GM06990 (cell line): ENCODE measurements around the gene GNAS-AS1.

Experiments used
- DNase-seq: peaks from one replicate; pipeline ENCODE4 v3.0.0-alpha.2; 2011; ENCODE audit not compliant: insufficient read length; ENCODE audit errors: extremely low read depth
- H3K27me3 ChIP-seq: replicated peaks from 2 replicates; pipeline ENCODE4 v1.6.0; 2011; ENCODE audit warnings: low read length; ENCODE audit not compliant: control insufficient read depth, insufficient read depth
- H3K36me3 ChIP-seq: 2 replicates; pipeline ENCODE4 v1.5.1; 2011; ENCODE audit warnings: low read length; ENCODE audit not compliant: control insufficient read depth, insufficient read depth
- H3K4me3 ChIP-seq: replicated peaks from 2 replicates; pipeline ENCODE4 v1.5.1; 2011; ENCODE audit warnings: low read depth, mild to moderate bottlenecking, control low read depth, low read length
- CTCF ChIP-seq: IDR thresholded peaks from 2 replicates; pipeline ENCODE4 v1.5.1; 2011; ENCODE audit warnings: low read length, control low read depth, mild to moderate bottlenecking, inconsistent platforms; ENCODE audit not compliant: insufficient read depth, poor library complexity, severe bottlenecking

GNAS-AS1 gene

GRCh38 chr20:58784321-58785074 lies 66.2 kb downstream of the GNAS-AS1 start:
- no peak overlapping the region for H3K4me3 ChIP-seq
- no peaks in the 10 kb centered on the region for H3K36me3 ChIP-seq
- TF ChIP-seq CTCF = no peak
- peaks cover 6% of the 10 kb centered on the region for H3K27me3 ChIP-seq
- DNase-seq = no peak

- Histone ChIP-seq H3K4me3 (no peak overlapping the region), H3K36me3 (no peaks in the 10 kb centered on the region), H3K27me3 (peaks cover 8% of the 10 kb centered on the region)
- TF ChIP-seq CTCF = no peak
- no peak for DNase-seq
Measured at GRCh38 chr20:58783511-58784011, 67.1 kb downstream of the GNAS-AS1 start.

- Histone ChIP-seq H3K36me3 (no peaks in the 10 kb centered on the region), H3K4me3 (no peak overlapping the region), H3K27me3 (peaks cover 9% of the 10 kb centered on the region)
- TF ChIP-seq CTCF = no peak
- no peak for DNase-seq
Measured at GRCh38 chr20:58781138-58781537, 69.6 kb downstream of the GNAS-AS1 start.

GRCh38 chr20:58778760-58779159 lies 71.9 kb downstream of the GNAS-AS1 start:
- Histone ChIP-seq H3K4me3 (no peak overlapping the region), H3K27me3 (peaks cover 7% of the 10 kb centered on the region; the same call in 1 of the 2 replicates), H3K36me3 (no peaks in the 10 kb centered on the region)
- TF ChIP-seq CTCF = no peak
- no peak for DNase-seq

- Histone ChIP-seq H3K27me3 (peaks cover 4% of the 10 kb centered on the region; the same call in 1 of the 2 replicates), H3K4me3 (no peak overlapping the region), H3K36me3 (no peaks in the 10 kb centered on the region)
- no peak for TF ChIP-seq CTCF
- no peak for DNase-seq
Measured at GRCh38 chr20:58777657-58778056, 73.0 kb downstream of the GNAS-AS1 start.
